GM19455 (cell line): ENCODE data around the gene USP11.

ENCODE experiments used
- ATAC-seq: cut with Tn5 transposase; IDR thresholded peaks from one replicate; pipeline ENCODE4 v1.9.1; 2021; ENCODE audit not compliant: unreplicated experiment

Gene USP11

DNA sequence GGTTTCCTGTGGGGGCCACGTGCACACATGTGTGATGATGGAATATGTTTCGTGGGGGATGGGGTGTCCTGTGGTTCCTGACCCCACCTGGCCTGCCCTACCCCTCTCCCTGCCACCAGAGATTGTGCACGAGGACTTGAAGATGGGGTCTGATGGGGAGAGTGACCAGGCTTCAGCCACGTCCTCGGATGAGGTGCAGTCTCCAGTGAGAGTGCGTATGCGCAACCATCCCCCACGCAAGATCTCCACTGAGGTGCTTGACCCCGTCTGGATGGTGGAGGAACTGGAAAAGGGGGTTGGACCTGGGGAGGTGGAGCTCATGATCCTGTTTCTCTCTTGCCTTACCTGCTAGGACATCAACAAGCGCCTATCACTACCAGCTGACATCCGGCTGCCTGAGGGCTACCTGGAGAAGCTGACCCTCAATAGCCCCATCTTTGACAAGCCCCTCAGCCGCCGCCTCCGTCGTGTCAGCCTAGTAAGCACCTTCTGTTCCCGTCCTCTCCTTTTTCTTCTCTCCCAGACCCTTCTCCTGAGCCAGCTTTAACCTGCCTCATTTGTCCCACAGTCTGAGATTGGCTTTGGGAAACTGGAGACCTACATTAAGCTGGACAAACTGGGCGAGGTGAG is 8.4 kb upstream of the USP11 start:
- ATAC-seq = no peak

DNA sequence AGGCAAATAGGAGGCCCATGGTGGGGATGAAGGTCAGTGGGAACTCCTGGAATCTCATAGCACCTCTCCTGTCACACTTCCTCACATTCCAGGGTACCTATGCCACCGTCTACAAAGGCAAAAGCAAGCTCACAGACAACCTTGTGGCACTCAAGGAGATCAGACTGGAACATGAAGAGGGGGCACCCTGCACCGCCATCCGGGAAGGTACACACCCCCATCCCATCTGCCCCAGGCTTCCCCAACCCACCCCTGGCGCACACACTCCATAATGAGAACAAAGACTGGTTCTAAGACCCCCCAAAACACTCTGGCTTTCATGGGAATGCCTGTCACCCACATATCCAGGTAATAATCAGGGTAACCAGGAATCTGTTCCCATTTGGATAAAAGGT is 7.9 kb upstream of the USP11 start:
- no peak for ATAC-seq

DNA sequence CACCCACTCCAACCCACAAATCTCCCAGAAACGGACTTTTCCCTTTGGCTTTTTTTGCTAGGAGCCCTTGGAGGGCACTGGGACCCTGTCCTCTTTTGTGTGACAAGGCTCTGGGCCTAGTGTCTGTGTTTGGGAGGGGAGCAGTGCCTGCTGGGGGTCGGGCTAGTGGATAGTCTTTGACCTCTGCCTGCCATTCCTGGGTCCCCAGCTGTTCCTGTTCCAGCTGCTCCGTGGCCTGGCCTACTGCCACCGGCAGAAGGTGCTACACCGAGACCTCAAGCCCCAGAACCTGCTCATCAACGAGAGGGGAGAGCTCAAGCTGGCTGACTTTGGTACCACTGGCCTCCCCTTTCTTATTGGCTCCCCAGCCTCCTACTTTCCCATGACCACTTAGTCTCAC is 6.7 kb upstream of the USP11 start:
- no peak for ATAC-seq

DNA sequence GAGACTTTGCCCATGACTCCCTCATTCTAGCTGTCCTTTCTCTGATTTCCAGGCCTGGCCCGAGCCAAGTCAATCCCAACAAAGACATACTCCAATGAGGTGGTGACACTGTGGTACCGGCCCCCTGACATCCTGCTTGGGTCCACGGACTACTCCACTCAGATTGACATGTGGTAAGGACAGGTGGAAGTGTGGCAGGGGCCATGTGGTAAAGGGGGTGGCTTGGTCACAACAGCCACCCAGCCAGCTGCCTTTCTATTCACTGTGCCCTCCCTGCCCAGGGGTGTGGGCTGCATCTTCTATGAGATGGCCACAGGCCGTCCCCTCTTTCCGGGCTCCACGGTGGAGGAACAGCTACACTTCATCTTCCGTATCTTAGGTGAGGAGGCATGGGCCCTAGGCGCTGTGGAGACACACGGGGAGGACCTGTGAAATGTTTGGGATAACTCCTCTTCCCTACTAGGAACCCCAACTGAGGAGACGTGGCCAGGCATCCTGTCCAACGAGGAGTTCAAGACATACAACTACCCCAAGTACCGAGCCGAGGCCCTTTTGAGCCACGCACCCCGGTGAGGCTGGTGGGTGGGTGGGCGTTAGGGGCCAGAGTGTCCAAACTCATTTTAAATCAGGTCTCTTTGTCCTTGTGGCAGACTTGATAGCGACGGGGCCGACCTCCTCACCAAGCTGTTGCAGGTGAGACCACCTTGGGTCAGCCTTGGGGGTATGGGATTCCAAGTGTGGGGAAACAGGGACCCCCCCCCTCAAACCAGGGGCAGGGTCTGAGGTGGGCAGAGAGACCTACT is 6.1 kb upstream of the USP11 start:
- ATAC-seq = no peak

DNA sequence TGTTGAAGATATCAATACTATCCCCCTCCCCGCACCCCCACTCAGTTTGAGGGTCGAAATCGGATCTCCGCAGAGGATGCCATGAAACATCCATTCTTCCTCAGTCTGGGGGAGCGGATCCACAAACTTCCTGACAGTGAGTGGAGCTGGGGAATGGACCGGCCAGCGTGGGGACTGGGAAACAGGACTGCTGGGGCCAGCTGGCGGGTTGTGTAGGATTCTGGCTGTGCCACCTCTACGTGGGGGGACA is 5.5 kb upstream of the USP11 start:
- no peak for ATAC-seq

DNA sequence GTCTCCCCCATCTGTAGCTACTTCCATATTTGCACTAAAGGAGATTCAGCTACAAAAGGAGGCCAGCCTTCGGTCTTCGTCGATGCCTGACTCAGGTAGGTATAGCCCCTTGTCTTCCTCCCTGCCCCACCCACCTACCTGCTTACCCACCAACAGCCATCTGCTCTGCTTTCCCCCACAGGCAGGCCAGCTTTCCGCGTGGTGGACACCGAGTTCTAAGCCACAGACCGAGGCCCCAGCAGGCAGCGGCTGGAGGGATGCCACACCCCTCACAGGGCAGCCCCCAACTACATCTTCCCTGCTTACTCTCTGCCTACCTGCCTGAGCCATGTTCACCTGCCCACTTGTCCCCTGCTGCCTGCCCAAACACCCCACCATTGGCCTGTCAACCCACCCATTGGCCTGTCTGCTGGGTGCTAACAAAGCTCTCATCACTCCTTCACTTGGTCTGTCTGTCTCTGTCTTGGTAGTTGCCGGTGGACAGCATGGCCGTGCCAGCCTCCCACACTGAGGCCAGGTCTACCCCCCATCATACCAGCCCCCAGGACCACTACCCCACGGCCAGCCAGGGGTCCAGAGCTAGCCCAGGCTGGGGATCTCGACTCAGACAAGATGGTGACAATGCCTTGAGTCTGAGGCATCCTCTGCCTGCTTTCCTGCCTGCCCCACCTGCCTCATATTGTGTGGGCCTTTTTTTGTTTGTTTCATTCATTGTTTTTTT is 4.1 kb upstream of the USP11 start:
- no peak for ATAC-seq

DNA sequence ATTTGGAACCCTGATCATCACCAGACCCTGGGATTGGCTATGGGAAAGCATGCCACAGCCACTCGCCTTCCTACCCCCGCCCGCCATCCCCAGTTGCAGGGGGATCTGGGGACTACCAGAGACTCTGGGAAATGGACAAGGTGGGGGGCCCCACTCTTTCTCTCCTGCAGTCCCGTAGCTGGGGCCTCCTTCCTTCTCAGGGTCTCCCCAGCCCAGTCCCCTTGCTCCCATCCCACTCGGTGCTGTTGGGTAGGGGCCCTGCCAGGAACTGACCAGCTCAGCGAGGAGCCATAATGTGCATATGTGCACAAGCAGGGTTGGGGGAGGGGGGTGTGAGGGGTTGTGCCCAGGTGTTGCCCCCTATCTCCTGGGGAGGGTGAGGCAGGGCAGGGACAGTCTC is 3.4 kb upstream of the USP11 start:
- no peak for ATAC-seq

DNA sequence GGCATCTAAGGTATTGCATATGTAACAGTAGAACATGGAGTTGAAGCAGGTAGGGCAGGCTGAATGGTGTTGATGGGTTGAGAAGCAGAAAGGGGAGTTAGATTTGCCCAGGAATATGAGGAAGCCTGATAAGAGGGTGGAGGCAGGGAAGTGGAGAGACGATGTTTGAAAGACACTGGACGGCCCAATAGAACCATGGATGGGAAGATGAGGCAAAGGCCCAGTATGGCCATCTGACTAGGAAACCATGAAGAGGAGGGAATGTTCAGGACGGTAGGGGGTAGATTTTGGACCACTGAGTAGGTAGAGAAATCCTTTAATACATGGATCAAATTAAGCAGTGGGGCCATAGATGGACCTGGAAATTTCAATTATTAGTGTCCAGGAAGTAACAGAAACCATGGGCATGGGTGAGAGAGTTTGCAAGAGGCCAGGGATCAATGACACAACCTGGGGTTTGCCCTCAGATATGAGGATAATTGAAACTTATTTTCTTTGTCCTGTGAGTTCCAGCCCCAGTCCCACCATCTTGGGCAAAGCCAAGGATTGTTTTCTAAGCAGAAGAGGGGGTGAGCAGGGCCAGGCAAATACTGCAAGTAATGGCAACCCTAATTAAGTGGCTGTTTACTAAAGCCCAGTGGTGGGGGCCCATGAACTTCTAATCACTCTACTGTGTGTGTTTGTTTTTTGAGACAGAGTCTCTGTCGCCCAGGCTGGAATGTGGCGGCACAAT is 2.5 kb upstream of the USP11 start:
- ATAC-seq = no peak

DNA sequence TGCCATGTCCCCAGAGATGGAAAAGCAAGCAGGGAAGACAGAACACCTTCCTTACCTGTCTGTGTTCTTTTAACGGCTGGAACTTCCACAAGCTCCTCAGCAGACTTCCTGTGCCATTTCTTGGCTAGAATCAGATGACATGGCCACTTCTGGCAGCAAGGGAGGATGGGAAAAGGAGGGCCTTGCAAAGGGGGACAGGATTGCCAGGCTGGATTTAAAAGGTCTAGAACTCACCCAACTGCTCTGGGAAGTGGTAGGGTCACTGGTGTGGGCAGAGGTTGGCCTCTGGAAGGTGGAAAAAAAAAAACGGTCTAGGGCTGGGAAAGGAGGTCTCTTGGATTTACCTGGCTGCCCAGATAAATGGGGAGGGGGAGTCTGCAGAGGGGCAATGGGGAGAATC is 1.6 kb upstream of the USP11 start:
- no peak for ATAC-seq

DNA sequence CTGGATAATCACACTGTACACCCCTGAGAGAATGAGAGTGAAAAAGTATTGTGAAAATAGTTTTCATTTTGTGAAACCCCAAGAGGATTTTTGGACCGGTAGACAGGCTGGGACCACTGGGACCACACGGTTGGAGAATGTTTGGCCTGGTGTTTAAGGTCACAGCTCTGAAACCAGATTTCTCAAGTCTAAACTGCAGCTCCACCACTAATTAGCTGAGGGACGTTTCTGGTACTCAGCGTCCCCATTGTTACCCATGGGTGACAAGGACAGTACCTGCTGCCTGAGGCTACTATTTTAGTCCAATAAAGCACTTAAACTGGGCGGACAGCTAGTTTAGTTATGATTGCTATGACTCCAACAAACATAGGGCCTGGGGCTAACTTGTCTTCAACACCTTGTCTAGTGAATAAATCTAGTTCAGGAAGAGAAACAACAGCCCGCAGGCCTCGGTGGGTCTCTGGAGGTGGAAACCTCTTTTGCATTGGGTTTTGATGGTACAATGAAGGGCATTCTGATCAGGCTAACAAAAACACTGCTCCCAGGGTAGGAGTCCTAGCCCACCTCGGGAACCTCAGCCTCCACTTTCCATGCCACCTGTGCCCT is 509 bp upstream of the USP11 start:
- ATAC-seq = no peak

DNA sequence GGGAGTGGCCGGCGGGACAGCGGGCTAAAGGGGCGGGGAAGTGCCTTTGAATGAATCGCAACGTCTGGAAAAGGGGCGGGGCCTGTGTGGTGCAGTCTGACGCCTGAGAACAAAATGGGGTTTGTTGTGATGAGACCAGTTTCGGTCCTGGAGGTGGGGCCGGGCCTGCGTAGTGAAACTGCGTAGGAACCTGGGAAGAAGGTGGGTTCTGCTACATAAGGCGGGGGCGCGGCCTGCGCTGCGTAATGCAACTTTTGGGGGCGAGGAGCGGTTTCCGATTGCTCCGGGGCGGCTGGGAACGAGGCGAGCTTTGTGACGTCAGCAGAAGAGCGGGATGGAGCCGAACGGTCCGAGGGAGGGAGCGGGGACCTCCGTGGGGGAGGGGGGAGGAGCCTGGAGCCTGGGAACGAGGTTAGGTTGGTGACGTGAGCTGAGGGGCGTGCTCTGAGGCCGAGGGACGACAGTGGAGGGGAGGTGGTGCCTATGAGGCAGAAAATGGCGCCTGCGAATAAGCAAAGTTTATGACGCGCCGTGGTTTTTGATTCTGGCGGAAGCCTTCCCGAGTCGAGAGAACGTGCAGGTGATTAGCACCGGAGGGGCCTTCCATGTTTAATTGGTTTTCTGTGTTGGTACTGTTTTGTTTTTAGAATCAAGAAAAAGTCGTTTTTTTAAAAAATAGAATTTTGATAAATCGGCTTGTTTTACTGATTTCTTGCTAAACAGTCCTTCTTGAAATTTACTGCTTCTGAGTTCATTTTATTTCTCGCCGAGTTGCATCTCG is 714 bp downstream of the USP11 start:
- peak; percentile 86 for ATAC-seq

DNA sequence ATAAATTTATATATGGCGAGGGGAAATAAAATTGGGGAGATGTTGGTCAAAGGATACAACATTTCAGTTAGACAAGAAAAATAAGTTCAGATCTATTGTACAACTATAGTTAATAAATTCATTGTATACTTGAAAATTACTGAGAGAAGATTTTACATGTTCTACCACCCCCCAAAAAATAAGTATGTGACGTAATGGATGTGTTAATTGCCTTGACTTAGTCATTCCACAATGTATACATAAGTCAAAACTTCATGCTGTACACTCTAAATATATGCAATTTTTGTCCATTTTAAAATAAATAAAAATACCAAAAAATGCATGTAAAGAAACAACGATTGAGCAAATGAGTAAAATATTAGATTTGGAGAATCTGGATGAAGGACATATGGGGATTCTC is 1.8 kb downstream of the USP11 start:
- ATAC-seq = no peak

DNA sequence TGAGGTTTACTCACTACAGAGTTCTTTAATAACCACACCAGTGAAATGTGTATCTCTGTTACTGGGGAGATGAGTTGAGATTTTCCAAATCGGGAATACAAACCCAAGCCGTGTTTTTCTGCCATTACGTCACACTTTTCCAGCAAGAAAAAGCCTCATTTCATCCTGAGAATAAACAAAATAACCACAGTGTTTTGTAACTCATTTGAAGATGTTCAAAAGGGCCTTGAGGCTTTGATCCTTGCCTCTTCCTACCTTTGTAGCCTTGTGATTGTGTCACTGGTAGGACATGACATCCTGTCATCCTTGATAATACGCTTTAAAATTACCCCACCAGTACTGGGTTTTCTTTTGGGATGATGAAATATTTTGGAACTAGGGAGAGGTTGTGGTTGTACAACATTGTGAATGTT is 2.9 kb downstream of the USP11 start:
- ATAC-seq = no peak

DNA sequence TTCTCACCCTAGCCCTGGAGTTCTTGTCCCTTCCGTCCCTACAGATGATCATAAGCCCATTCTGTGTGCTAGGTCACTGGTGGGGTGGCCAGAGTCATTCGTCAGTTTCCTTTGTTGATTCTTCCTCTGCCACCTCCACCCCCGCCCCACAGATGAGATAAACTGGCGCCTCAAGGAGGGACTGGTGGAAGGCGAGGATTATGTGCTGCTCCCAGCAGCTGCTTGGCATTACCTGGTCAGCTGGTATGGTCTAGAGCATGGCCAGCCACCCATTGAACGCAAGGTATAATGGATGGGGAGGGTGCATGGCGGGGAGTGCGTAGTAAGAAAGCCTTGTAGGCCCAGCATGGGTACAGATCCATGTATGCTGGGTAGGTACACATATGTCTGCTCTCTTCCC is 6.4 kb downstream of the USP11 start:
- no peak for ATAC-seq

DNA sequence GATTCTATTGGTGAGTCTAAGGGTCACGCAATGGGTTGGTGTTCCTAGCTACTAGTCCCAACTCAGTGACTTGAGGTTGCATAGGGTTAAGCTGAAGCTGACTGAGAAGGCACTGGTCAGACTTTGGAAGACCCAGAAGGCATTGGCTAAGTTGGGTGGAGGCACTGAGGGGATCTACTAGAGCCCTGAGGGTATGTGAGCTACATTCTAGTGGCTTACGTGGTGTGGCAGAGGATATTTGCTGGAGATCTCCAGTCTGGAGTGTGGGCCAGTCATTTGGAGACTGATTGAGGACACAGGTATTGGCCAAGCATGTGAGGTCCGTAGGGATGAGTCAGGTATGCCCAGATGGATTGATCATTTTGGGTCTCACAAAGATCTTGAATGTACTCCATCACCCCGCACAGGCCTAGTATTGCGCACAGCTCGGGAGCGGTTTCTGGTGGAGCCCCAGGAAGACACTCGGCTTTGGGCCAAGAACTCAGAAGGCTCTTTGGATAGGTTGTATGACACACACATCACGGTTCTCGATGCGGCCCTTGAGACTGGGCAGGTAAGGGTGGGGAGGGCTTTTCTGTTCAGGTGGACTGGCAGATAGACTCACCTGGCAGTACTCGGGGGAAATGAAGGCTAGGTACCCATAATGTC is 7.2 kb downstream of the USP11 start:
- ATAC-seq = no peak

DNA sequence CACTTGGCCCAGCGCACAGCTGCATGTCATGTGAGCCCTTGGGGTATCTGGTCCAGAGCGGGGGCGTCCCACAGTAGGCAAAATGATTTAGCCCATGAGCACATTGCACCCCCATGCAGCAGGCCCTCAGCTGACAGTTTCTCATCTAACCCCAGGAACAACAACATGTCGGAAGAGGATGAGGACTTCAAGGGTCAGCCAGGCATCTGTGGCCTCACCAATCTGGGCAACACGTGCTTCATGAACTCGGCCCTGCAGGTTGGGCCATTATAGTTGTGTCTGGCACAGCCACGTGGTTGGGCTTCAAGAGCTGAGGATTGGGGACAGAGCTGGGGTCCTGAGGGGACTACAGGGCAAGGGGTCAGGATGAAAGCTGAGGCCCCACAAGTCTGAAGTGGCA is 7.8 kb downstream of the USP11 start:
- no peak for ATAC-seq

DNA sequence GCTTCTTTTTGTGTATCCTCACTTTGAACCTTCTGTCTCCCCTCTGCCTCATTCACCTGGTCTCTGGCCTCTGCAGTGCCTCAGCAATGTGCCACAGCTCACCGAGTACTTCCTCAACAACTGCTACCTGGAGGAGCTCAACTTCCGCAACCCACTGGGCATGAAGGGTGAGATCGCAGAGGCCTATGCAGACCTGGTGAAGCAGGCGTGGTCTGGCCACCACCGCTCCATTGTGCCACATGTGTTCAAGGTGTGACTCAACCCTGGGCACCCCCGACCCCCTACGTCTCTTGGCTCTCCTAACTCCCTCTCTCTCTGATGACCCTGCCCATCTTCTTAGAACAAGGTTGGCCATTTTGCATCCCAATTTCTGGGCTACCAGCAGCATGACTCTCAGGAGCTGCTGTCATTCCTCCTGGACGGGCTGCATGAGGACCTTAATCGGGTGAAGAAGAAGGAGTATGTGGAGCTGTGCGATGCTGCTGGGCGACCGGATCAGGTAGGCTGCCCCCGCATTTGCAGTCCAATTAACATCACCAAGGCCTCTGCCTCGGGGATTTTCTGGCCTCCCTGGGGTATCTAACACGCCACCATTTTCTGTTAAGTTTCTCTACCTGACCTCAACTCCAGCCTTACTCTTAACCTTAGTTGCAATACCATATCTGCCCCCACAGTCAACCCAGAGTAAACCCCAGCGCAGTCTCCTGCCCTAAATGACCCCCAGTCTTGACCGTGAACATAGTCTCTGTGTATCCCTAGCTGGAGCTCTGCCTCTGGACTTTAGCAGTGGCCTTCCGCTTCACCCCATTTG is 8.6 kb downstream of the USP11 start:
- ATAC-seq = no peak

DNA sequence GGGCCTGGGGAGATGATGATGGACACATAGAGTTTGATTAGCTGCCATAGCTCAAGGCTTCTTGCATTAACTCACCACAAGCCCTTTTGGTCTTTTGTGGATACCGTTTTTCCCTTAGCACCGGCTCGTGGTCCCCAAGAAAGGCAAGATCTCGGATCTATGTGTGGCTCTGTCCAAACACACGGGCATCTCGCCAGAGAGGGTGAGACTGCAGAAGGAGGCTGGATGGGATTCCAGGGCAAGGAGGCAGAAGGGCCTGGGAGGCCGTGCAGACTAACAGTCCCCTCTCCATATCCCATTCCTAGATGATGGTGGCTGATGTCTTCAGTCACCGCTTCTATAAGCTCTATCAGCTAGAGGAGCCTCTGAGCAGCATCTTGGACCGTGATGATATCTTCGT is 9.5 kb downstream of the USP11 start:
- ATAC-seq = no peak

DNA sequence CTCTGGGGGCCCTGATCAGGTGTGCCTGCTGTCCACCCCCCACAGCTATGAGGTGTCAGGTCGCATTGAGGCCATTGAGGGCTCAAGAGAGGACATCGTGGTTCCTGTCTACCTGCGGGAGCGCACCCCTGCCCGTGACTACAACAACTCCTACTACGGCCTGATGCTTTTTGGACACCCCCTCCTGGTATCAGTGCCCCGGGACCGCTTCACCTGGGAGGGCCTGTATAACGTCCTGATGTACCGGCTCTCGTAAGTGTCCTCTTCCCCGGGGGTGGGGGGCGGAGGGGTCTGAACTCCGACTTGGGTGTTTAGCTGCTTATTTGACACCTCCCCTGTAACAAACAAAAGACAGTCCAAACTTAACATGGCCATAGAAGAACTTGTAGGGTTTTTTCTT is 10.5 kb downstream of the USP11 start:
- ATAC-seq = no peak
